Epithelial cell of prostate (primary cell): ENCODE data around the gene RNF121.

Experiments
- DNase-seq: peaks from one replicate; pipeline ENCODE4 v3.0.0-alpha.2; 2011; ENCODE audit warnings: low read depth, low spot score
- H3K27ac ChIP-seq: fragments of 450-650 bp; 2 replicates; pipeline ENCODE4 v1.5.1; 2017; ENCODE audit warnings: mild to moderate bottlenecking

The RNF121 gene

DNA sequence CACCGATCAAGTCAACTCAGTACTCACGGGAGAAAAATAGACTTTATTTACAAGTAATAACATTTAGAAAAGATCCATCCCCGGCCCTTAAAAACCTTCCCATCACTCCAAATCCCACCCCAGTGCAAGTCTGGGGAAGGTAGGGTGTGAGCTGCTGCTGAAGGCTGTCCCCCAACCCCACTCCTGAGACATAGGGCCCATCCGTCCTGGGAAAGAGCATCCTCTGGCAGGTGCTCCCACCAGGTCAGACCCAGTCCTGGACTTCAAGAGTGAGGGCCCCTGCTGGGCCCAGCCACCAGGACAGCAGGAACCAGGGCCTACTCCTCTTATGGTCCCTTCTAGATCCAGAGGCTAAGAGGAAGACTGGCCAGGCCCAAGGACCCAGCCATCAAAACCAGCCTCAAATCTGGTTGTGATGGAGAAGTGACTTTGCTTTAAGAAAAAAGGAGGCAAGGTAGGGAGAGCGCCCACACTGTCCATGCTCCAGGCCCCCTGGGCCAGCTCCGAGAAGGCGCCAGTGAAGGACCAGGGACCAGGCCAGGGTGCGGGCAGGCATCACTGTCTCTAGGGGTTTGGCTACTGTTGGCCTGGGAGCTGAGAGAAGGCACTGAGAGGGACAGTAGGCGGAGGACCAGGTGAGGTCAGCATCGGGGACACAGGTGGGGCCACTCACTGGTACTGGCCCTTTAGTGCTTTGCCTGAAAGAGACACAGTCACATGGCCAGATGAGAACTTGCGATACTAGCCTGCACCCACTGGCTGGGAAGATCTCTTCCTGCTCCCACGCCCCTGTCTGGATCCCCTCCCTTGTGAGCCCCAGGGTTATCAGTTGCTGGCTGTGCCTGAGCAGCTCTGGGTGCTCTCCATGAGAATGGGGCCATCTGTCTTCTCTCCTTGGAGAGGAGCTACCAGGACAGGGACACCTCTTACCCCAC lies 74.3 kb downstream of the RNF121 start:
- no peak for DNase-seq
- no peak overlapping the region for H3K27ac ChIP-seq

DNA sequence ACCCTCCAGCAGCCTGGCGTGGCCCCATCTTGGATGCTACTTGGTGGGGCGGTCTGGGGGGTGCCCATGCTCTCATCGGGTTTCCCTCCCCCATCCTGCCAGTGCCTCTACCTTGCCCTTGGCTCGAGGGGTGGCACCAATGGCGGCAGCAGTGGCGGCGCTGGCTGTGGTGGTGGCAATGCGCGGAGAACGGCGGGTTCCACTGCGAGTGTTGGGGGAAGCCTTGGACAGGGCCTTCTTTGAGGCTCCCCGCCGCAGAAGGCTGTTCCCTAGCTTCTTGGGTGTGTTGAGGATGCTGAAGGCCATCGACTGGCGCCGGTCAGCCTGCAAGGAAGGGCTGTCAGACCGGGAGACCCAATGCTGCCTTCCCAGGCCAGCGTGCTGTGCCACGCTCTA lies 74.9 kb downstream of the RNF121 start:
- DNase-seq, result no peak
- H3K27ac ChIP-seq, result no peak overlapping the region

DNA sequence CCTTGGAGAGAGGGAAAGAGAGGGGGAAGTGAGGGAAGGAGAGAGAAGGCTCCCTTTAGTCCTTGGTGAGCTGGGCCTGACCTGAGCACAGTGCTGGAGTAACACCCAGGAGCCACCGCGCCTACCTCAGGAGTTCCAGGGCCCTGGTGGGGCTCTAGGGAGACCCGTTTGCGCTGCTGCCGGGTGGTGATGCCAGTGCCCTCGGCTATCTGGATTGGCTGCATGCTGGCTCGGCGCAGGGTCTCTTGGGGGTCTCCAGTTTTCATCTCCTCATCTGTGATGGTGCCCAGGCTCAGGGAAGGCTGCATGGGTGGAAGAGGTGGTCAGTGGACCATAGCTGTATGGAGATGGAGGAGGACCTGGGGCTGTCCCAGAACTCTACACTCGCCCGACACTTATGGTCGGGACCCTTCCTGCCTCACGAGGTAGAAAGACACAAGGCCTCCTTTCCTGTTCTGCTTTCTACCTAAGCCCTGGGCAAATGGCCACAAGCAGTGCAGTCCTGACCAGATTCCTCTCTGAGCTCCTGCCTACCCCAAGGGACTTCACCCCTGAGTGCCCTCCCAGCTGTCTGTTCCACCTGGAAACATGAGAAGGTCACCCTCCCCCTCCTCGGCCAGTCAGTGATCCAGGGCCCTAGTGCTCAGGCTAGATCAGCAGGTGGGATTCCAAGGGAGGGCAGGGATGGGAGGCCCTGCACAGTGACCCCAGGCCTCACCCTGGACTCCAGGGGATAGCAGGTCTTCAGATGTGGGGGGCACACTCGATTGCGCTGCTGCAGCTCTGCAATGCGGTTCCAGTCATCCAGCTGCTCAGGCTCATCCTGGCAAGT lies 75.9 kb downstream of the RNF121 start:
- H3K27ac ChIP-seq, result no peak overlapping the region
- DNase-seq, result no peak

DNA sequence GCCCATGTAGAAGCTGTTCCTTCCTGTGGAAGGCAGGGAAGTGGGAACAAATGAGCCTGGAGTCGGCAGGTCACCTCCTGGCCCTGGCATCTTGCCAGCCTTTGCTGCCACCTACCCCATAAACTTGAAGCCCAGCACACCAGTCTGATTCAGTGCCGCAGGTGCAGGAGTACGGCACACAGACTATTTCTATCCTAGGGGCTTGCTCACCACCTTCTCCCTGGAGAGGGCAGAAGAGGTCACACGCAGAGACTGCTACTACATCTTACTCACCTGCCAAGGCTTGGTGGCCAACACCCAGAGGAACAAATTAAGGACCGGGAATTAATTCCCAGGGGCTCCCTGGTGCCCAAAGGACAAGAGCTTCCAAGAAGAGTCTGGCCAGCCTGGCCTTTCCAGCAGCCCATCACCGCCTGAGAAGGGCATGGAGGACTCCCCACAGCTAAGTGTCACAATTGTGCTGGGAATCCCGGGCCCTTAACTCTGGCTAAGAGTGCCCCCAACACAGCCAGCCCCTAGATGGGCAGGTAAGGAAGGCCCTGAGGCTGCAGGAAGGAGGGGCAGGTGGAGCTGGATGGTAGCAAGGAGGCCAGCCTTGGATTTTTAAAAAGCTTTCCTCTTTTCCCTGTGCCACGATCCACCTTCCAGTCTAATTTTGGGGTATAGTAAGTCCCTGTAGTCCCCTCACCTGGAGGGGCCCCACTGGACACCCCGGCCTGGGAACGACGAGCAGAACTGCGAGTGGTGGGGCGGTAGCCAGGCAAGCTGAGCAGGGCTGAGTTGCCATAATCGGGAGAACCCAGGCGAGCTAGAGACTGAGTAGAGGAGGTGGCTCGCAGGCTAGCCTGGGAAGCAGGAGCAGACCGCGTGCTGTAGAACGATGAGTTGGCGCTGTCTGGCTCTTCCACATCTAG lies 76.8 kb downstream of the RNF121 start:
- H3K27ac ChIP-seq, result no peak overlapping the region
- DNase-seq, result no peak

DNA sequence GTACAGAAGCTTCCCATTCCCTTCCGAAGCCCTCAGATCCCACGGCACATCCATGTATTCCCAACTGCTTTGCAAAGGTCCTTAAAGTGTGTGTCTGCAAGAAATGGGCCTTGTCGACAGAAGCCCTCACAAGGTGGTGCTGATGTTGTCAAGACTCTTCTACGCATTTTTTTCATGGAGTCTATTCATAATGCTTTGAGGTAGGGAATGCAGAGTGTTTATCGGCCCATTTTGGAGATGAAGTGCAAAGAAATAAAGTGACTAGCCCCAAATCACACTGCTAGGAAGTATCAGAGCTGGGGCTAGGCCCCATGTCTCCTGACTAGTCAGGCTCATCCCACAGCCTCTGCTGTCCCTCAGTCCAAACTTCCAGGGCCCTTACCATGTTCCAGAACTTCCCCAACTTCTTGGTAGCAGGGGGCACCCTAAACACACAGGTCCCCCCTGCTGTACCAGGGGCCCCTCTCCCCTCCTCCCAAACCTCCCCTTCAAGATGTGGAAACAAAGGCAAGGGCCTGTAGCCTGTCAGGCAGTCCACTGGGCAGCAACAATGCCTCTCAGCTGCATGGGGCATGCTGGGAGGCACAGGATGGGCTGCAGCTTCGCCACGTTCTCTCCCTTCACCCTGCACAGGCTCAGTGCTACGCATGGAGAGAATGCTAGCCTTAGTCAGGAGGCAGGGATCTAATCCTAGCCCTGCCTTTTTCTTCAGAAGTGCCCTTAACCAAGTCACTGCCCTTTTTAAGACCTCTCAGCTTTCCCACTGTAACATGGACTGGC lies 77.7 kb downstream of the RNF121 start:
- DNase-seq, result no peak
- H3K27ac ChIP-seq, result no peak overlapping the region

DNA sequence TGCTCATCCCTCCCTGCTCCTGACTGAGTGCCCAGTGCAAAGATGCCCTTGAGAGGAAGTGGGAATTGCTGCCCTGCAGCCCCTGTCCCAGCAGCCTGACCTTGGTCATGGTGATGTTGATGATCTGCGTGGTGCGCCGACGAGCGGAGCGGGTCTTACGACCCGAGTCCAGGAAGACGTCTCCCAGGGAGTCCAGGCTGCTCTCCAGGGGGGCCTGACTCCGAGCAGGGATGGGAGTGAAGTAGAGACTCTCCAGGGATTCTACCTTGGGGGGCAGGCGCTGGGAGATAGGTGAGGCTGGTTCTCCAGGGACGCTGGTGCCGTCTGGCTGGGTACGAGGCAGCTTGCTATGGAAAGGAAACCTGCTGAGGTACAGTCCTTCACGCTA lies 78.2 kb downstream of the RNF121 start:
- no peak overlapping the region for H3K27ac ChIP-seq
- DNase-seq, result no peak

DNA sequence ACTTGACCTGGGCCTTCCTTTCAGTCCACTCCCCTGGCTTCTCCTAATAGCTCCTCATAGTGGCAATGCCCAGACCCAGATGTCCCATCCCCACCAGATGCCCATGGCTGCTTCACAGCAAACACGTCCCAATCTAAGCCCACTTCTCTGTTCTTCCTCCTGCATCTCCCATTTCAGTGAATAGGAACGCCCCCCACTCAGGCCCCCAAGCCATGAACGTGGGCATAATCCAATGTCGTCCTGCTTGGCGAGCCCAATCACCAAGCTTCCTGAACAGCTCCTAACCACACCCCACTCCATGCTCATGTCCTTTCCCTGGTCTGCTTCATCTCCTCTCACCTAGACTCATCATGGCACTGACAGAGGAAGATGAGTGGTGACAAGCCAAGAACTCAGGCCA lies 78.7 kb downstream of the RNF121 start:
- no peak for DNase-seq
- H3K27ac ChIP-seq, result no peak overlapping the region

DNA sequence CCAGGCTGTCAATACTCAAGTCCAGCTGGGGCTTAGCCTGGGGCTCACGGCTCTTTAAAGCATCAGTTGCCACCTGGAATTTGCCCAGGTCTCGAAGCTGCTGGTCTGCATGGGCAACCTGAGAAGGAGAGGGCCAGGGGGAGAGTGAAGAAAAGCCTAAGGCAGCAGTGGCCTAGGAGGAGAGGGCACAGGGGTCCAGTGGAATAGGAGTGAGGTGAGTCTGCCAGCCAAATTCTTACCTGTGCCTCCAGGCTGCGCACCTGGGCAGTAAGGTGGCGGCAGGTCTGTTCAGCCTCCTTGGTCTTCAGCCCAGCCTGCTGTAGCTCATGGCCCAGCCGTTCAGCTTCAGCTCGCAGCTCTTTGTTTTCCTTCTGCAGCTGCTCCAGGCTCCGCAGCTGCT lies 79.9 kb downstream of the RNF121 start:
- DNase-seq, result no peak
- H3K27ac ChIP-seq, result no peak overlapping the region

DNA sequence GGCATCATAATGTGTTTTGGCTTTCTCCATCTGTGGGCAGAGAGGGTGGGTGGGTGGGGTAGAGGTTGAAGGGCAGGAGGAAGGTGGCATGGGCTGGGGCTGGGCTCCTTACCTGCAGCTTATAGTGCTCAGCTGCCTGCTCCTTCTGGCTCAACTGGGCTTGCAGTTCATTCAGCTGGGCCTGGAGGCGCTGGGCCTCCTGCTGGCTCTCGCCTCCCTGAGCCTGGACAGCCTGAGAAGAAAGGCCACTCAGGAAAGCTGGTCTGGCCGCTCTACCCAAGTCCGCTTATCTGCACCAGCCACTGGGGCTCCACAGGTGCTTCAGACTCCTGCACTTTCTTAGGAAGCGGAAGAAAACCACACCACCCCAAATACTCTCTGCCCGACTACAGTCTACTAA lies 80.3 kb downstream of the RNF121 start:
- H3K27ac ChIP-seq, result no peak overlapping the region
- no peak for DNase-seq

DNA sequence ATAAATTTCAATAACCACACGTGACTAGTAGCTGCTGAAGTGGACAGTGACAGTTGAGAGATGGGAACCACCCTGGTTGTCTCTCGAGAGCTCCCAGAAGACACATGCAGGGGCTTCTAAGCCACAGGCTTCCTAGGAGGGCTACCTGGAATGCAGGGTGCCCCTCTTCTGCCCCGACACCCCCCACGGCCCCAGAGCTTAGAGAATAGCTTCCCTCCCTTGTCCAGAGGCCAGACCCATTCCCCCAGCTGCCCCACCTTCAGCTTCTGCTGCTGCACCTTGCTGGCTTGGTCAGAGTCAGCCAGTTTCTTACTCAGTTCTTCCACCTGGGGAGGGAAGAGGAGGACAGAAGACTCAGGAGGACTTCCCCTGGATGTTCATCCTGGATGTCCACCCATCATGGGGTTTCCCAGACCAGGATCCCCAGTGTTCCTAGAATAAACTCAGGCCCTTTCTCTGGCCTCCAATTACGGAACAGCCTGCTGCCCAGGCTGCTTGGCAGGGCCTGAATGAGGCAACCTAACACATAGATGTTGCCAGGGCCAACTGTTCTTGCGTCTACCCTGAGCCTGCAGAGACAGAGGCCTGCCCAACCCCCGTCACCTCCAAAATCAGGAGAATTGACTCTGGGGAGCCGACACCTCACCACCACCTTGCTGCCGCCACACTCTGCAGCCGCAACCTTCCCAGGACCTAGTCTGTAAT lies 81.8 kb downstream of the RNF121 start:
- H3K27ac ChIP-seq, result no peak overlapping the region
- DNase-seq, result no peak

DNA sequence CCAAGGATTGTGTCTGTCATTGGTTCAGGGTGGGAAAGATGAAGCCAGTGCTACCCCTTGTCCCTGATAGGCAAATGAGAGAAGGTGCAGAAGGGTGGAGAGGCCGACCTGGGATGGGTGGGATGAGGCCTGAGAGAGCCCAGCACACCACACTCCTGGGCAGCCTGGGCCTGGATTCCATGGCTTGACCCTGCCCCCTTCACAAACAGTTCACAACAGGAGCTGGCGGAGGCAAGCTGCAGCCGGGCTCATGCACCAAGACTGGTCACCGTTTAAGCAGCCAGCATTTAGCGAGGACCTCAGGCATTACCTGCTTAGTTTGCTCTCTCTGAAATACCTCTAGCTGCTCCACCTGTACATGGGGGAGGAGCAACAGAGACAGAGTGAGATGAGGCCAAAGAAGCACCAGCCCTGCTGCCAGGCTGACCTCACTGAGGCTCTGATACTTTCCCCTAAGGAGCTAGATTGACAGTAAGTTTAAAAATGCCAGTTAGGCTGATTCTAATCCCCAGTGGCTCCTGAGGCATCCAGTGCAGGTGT lies 83.3 kb downstream of the RNF121 start:
- H3K27ac ChIP-seq, result no peak overlapping the region
- no peak for DNase-seq

DNA sequence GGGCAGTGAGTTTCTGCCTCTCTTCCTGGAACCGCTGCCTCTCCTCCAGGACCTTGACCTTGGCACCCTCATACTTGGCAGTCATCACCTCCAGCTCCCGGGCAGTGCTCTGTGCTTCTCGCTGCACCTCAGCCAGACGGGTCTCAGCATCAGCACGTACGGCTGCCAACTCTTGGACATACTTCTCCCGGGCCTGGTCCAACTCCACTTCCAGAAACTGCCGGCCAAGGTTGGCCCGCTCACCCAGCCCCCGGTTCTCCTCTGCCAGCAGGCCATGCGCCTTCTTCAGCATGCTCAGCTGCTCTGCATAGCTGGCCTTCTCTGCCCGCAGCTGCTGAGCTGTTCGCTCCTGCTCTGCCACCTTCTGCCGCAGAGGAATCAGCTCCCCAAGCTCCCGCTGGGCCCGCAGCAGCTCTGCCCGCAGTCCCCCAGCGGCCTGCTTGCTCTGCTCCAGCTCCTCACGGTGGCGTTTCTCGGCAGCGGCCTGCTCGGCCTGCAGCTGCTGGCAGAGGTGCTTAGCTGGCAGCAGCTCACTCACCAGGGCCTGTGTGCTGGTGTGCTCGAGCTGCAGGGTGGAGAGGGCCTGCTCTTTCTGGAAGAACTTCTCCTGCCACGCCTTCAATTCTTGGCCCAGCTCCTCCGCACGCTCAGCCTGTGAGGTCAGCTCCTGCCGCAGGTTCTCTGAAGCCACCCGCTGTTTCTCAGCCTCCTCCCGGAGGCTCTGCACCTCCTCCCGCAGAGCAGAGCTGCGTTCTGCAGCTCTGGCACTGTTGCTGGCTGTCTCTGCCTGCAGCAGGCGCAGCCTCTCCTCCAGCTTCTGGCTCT lies 84.3 kb downstream of the RNF121 start:
- peak overlapping the region; percentile 31 for H3K27ac ChIP-seq
- DNase-seq, result peak; percentile 55

DNA sequence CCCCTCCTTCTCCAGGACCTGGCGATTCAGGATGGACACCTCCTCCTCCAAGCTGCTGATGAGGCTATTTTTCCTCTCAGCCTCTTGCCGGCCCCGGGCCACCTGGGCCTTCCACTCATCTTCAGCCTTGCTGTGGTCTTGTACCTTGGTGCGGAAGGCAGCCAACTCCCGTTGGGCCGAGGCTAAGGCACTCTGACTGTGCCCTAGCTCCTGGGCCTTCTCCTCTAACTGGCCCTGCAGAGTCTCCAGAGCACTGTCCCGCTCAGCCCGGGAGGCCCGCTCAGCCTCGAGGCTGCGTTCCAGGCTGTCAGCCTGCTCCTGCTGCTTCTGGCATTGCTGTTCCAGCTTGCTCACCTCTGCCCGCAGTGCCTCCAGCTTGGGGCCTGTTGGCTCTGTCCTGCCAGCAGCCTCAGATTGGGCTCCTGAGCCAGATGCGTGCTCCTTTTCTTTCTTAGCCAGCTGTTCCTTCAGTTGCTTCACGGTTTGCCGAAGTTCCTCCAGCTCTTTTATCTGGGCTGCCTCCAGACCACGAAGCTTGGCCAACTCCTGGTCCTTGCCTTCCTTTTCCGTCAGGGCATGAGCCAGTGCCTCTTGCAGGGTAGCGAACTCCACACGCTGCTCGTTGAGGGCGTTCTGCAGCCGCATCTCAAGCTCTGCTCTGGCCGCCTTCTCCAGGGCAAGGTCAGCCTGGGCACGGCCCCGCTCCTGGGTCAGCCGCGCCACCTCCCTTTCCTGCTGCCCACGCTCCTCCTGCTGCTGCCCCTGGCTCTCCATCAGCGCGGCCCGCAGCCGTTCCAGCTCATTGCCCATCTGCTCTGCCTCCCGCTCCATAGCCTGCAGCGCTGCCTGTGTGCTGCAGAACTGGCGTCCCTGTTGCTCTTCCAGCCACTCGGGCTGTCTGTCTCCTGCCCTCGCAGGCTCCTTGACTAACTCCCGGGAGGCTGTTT lies 85.2 kb downstream of the RNF121 start:
- H3K27ac ChIP-seq, result peak overlapping the region; percentile 31
- DNase-seq, result no peak

DNA sequence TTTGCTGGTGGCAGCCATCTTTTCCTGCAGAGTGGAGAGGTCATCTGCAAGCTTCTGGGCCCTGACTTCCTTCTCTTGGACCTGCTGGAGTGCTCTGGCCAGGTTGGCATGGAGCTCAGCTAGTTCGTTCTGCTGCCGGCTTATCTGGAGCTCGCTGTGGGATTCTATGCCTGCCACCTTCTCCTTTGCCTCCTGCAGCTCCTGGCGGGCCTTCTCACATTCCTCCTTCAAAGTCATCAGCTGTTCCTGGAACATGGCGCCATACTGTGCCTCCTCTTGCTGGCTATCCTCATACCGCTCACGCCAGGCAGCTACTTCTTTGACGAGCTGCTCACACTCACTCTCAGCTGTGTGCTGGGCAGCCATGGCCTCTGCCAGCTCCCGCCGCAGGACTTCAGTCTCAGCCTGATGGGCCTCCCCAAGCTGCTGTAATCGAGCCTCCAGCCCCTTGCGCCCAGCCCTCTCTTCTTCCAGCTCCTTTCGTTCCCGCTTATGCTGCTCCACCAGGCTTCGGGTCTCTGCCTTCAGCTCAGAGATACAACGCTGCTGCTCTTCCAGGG lies 86.0 kb downstream of the RNF121 start:
- H3K27ac ChIP-seq, result no peak overlapping the region

DNA sequence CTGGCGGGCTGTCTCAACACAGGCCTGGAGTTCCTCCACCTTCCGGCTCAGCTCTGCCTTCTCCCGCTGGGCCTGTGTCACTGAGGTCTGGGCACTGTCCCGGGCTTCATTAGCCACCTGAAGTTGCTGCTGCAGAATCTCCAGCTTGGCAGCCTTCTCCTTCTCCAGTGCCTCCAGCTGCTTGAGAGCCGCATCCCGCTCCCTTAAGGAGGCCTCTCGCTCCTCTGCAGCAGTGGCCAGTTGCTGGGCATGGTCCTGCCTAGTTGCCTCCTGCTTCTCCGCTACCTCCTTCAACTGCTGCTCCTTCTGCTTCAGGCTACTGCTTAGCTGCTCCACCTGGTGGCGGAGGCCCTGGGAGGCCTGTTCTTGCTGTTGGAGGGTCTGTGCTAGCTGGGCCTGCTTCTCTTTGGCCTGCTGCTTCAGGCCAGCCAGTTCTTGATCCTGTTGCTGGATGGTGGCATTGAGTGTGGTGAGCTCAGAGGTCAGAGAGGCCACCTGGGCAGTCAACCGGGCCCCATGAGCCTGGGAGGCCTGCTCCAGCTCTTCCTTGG lies 86.7 kb downstream of the RNF121 start:
- no peak overlapping the region for H3K27ac ChIP-seq
- DNase-seq, result no peak

More for the DNA sequence above, 86.0 kb downstream of the RNF121 start:
- no peak for DNase-seq

DNA sequence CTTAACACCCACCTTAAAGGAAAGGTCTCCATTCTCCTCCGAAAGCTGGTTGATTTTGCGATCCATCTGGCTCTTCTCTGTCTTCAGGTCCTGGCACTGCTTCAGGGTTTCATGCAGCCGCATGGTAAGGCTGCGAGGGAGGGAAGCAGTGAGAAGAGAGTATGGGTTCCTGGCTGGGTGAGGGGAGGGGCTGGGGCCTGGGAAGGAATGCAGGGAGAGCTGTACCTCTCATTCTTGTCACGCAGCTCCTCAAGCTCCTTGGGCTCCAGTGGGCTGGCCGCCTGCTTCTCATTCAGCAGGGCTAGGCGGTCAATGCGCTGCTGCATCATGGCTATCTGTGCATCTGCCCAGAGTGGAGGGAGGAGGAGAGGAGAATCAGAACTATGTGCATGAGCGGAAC lies 89.3 kb downstream of the RNF121 start:
- no peak for DNase-seq
- no peak overlapping the region for H3K27ac ChIP-seq
